A549 (cell line): ENCODE measurements around the gene NEDD4L.

ENCODE experiments used
- BHLHE40 ChIP-seq: IDR thresholded peaks from 2 replicates; pipeline ENCODE4 v1.6.1; 2012; ENCODE audit warnings: low read depth, low read length, inconsistent platforms
- CEBPB ChIP-seq, 2 experiments: fragments of >200 bp in 1 of 2; sonication (Bioruptor Twin) in 1 of 2; formaldehyde crosslinking in 1 of 2; IDR thresholded peaks; 2 replicates each; pipeline ENCODE4 v1.6.1; 2012 to 2016
- CTCF ChIP-seq: fragments of >200 bp; sonication (Bioruptor Twin); formaldehyde crosslinking; IDR thresholded peaks from 3 replicates; pipeline ENCODE4 v1.5.1; 2016
- ELK1 ChIP-seq: fragments of 150-350 bp; IDR thresholded peaks from 2 replicates; pipeline ENCODE4 v1.6.1; 2014; ENCODE audit warnings: low read depth, mild to moderate bottlenecking, low read length
- ESRRA ChIP-seq: fragments of 150-350 bp; IDR thresholded peaks from 2 replicates; pipeline ENCODE4 v1.6.1; 2014; ENCODE audit warnings: mild to moderate bottlenecking, low read length, borderline replicate concordance
- JUN ChIP-seq, 2 experiments: fragments of >200 bp; sonication (Bioruptor Twin); formaldehyde crosslinking; IDR thresholded peaks; 2 replicates in 1 of 2; 3 replicates in 1 of 2; pipeline ENCODE4 v1.6.1; 2016 to 2017
- JUNB ChIP-seq: fragments of >200 bp; sonication (Bioruptor Twin); formaldehyde crosslinking; IDR thresholded peaks from 2 replicates; pipeline ENCODE4 v1.6.1; 2016
- MAZ ChIP-seq: fragments of 150-350 bp; IDR thresholded peaks from 2 replicates; pipeline ENCODE4 v1.6.1; 2014; ENCODE audit warnings: antibody characterized with exemption, low read depth, low read length, borderline replicate concordance
- POLR2A ChIP-seq: IDR thresholded peaks from 2 replicates; pipeline ENCODE4 v1.6.1; 2012; ENCODE audit warnings: mild to moderate bottlenecking, low read length
- REST ChIP-seq: fragments of 200-600 bp; sonication (generic); IDR thresholded peaks from 2 replicates; pipeline ENCODE4 v1.6.1; 2016; ENCODE audit warnings: antibody characterized with exemption, mild to moderate bottlenecking, moderate library complexity
- TFCP2L1 ChIP-seq: fragments of 250-450 bp; sonication (Bioruptor Pico); IDR thresholded peaks from 2 replicates; pipeline ENCODE4 v1.5.0; 2021; ENCODE audit warnings: mild to moderate bottlenecking
- USF2 ChIP-seq: fragments of 450-650 bp; IDR thresholded peaks from 2 replicates; pipeline ENCODE4 v1.6.1; 2014; ENCODE audit warnings: antibody characterized with exemption
- ZFP36 ChIP-seq: fragments of 450-650 bp; IDR thresholded peaks from 2 replicates; pipeline ENCODE4 v1.6.1; 2014; ENCODE audit warnings: borderline replicate concordance; ENCODE audit not compliant: partially characterized antibody

- TF ChIP-seq CTCF: no peak
- no peak for TF ChIP-seq TFCP2L1
- no peak for TF ChIP-seq REST
- no peak for TF ChIP-seq ESRRA
- no peak for TF ChIP-seq ZFP36
- TF ChIP-seq POLR2A: no peak
- no peak for TF ChIP-seq JUNB
- no peak for TF ChIP-seq USF2
- no peak for TF ChIP-seq MAZ
- no peak for TF ChIP-seq BHLHE40
- TF ChIP-seq CEBPB (IDR thresholded peaks at IDR 0.05): no peak
- TF ChIP-seq JUN (IDR thresholded peaks at IDR 0.05): no peak
- no peak for TF ChIP-seq ELK1
These were observed 261.8 kb downstream of the NEDD4L start for GRCh38 chr18:58305792-58306191.
